ENCODE measurements around the gene DOC2B.

- no peak for TF ChIP-seq CTCF (IDR thresholded peaks at IDR 0.05 in 2 of 3, conservative IDR thresholded peaks at IDR 0.05 in 1 of 3; ENCODE audit: borderline replicate concordance in 1 of 3, insufficient read depth in 1 of 3, low read depth in 2 of 3, low read length in 2 of 3)
- no peak for TF ChIP-seq JUND (IDR thresholded peaks at IDR 0.05)
- no peak for TF ChIP-seq POLR2A (IDR thresholded peaks at IDR 0.05; ENCODE audit: borderline replicate concordance, extremely low read depth, insufficient read depth, insufficient read length)
- TF ChIP-seq ZFX (IDR thresholded peaks at IDR 0.05): no peak
- TF ChIP-seq SIN3A (IDR thresholded peaks at IDR 0.05; ENCODE audit: low read depth): no peak
- no peak for TF ChIP-seq ZNF274 (IDR thresholded peaks at IDR 0.05; ENCODE audit: low read depth, low read length)
- no peak for TF ChIP-seq REST (IDR thresholded peaks at IDR 0.05; ENCODE audit: low read depth)
- no peak for TF ChIP-seq POLR2AphosphoS5 (IDR thresholded peaks at IDR 0.05; ENCODE audit: low read depth, low read length)
- no peak for TF ChIP-seq RAD21 (IDR thresholded peaks at IDR 0.05; ENCODE audit: low read depth)
- TF ChIP-seq ZBTB33 (IDR thresholded peaks at IDR 0.05; ENCODE audit: extremely low read depth, insufficient replicate concordance, low read length): no peak
- no peak for TF ChIP-seq YY1 (IDR thresholded peaks at IDR 0.05; ENCODE audit: extremely low read depth, insufficient replicate concordance, low read depth, low read length)
Measured at GRCh38 chr17:200586-200985, 19.1 kb upstream of the DOC2B start.

Data from HCT116 (cell line).